GM12874 (cell line): ENCODE measurements around the gene VPS52.

ENCODE experiments used
- CTCF ChIP-seq: IDR thresholded peaks from 2 replicates; pipeline ENCODE4 v1.5.1; 2011; ENCODE audit warnings: low read depth, mild to moderate bottlenecking, control low read depth, low read length, moderate library complexity; ENCODE audit not compliant: insufficient read depth

The VPS52 gene

DNA sequence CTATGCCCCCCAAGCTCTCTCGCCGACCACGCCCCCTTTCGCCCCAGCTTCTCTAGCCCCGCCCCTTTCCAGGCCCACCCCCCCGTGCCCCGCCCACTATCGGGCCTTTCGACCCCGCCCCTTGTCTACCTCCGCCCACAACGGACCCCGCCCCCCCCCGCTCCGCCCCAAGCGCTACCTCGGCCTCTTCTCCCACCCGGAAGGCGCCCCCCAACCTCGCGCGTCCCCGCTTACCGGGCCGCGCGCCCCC lies 45.7 kb upstream of the VPS52 start:
- no peak for TF ChIP-seq CTCF

DNA sequence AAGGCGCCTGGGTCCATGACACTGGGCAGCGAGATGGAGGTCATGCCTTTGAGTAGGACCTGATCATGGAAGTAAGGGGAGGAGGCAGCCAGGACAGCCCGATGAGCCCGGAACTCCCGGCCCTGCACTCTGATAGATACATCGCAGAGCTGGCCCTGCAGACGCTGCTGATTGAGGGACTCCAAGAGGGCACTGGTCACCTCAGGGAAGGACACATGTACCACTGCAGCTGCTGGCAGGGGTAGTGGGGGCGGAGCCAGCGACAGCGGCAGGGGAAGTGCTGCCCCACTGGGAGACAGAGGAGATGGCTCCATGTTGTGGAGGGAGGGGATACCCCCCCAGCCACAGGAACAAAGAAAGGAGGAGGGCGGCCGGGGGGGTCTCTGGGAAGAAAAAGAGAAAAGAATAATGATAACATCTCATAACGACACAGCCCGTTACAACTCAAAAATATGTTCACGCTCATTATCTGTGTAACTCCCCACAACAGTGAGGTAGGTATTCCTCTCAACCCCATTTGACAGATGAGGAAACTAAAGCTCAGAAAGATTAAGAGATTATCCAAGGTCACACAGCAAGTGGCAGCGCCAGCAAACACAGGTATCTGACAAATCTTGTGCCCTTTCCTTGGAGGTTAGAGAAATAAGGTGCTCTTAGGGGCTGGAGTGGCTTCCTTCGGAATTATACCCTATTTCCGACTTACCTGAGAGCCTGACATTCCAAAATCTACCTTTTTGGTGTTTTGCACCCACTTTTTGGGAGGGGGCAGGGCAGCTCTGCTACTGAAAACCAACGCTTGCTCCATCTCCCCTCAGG lies 45.1 kb upstream of the VPS52 start:
- no peak for TF ChIP-seq CTCF

- no peak for TF ChIP-seq CTCF
These were observed 44.3 kb upstream of the VPS52 start for GRCh38 chr6:33315793-33316602.

DNA sequence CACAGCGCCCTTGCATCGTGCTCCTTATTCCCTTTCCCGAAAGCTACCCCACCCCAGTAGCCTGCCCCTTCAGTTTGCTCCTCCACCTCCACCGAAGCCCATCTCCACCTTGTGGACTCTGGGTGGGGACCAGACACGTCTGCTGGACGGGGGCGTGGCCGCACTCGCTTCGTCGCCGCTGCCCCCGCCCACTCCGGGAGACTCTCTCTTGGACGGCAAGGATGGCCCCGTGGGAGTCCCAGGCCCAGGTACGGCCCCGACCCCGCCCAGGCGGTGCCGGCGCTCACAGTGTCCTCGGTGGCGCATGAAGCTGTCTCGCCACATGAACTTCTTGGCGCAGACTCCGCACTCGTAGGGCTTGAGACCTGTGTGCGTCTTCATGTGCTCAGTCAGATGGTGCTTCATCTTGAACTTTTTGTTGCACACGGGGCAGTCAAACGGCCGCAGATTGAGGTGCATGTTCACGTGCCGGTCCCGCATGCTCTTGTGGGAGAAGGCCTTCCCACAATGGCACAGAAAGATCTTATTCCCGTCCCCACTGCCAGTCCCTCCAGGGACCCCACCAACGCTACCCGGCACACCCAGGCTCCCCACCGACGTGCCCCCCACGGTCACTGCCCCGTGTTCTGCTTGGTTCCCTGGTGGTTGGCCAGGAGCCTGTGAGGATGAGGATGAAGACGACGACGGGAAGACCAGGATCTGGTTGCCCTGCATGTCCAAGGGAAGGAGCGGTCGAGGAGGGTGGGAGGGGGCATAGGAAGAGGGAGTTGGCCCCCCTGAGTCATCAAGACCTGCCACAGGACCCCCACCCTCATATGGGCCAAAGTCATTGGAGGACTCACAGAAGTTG lies 43.5 kb upstream of the VPS52 start:
- no peak for TF ChIP-seq CTCF

DNA sequence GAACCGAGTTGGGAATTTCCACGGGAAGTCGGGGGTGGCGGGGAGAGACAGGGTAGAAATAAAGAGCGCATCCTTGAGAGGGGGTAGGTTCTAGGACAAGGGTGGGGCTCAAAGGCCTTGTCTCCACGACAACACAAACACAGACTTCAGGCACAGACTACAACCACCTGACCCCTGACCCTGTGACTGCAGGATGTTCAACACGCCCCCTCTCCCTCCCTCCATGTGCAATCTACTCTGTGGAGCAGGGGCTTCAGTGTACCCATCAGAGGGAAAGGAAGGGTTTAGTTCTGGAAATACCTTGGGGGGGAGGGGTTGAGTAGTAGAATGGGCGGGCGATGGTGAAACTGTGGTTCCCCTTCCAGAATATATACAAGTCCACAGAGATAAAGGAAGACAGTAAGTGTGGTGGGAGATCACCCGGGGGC lies 42.9 kb upstream of the VPS52 start:
- no peak for TF ChIP-seq CTCF

DNA sequence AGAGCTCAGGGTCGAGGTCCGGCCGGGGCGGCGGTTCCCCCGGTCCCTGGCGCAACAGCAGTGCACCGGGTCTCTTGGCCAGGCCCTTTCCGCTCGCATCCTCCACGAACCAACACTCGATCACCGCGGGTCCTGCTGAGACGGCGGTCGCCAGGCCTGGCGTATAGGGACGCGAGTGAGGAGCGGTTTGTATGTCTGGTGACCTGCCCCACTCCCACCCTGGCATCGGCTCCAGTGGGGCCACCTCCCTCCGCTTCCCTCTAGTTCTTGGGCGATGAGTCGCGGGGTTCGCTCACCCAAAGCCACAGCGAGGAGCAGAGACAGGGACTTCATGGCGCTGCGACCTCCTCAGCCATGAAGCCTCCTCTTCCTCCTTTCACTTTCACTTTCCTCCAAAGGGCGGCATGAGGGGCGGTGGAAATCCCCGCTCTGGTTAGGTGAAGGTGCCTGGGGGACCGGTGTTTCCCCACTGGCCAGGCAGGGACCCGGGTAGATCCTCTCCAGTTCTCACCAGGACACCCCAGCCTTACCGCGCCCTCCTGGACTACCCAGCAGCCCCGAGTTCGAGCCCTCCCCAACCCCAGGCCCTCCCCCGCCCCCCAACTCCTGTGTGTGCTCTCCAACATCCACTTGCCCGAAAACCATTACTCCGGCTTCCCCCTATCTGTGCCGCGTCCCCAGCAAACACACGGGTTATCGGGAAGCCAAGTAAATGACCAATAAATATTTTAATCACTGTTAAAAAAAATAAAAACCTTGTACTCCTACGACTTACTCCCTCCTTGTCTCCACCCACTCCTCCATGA lies 42.2 kb upstream of the VPS52 start, which contains the start of gene TAPBP:
Gene TAPBP, minus strand, starts transcription at position 370 of the 806 bp plus-strand sequence. Its CDS starts 37 bp downstream, at position 333.
- TF ChIP-seq CTCF = no peak
